Lung microvascular endothelial cell (primary cell): ENCODE data around the gene TUBA1C. TPM values are rescaled to one million over a fixed set of nuclear protein-coding genes. Genes with fewer than 3 reads are reported as not detected.

Source experiments
- DNase-seq, 2 donors: peaks; one replicate each; pipeline versions ENCODE4 v3.0.0 to v3.0.0-alpha.2; 2010; ENCODE audit warnings: low read depth in 2 of 2
- total RNA-seq: library from RNA; depleted of rRNA; stranded (reverse); fragments of >200 nt; gene quantifications from 2 replicates; pipeline ENCODE4 v1.2.1, GENCODE V29; 2014

Gene TUBA1C
- total RNA-seq, 1 donor from 2014 or later: 87.5 TPM

GRCh38 chr12:49283541-49284429, 18.9 kb downstream of the TUBA1C start:
- DNase-seq: no peak

DNA sequence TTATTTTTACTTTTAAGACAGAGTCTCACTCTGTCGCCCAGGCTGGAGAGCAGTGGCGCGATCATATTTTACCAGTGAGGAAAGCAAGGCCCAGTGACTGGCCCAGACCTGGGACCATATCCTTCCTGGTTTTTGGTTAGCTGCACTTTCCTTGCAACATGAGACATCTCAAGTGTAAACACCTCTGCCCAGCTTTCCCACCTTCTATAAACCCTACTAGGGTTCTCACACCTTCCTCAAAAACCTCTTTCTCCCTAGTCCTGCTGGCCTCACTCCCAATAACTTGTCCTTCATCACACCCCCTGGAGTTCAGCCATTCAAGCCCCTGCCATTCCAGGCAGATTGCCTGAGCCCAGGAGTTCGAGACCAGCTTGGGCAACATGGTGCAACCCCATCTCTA, 19.8 kb downstream of the TUBA1C start:
- no peak for DNase-seq

DNA sequence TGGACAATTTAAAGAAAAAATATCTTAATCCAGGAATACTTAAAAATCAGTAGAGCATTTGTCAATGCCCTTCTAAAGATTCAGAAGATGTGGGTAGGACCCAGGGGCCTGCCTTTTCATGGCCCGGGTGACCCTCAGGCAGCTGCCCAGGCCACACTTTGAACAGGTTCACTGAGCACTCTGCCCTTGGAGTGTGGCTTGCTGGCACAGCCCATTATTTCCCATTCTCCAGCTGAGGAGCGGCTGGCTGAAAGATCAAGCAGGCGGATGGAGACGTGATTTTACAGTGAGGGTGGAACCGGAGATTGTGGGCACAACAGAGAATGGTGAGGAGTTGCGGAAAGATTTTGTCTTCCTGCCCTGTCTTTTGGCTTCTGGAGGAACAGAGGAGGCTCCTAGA, 23.0 kb downstream of the TUBA1C start:
- DNase-seq: no peak

- DNase-seq: peak; percentile 65 to 72
Observed at GRCh38 chr12:49288412-49288853, 23.6 kb downstream of the TUBA1C start.

DNA sequence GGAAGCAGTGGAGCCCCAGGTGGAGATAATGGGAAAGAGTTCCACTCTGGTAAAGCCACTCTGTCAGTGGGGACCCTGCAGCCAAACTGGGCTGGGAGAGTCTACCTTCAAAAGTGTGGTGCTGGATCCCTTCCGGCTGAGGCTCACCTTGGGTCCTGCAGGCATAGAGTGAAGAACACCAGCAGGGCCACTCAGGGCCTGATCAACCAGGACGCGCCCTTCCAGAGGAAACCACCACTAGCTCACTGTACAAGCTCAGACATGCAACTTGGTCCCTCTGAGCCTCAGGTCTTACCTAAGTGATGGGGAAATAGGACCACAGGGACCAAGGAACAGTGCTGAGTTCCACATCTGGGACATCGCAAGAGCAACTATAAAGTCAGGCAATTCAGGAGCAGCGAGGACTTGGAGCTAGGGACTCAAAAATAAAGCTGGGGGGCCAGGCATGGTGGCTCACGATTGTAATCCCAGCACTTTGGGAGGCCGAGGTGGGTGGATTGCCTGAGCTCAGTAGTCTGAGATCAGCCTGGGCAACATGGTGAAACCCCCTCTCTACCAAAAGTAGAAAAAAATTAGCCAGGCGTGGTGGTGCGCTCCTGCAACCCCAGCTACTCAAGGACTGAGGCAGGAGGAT, 24.2 kb downstream of the TUBA1C start:
- DNase-seq: no peak

DNA sequence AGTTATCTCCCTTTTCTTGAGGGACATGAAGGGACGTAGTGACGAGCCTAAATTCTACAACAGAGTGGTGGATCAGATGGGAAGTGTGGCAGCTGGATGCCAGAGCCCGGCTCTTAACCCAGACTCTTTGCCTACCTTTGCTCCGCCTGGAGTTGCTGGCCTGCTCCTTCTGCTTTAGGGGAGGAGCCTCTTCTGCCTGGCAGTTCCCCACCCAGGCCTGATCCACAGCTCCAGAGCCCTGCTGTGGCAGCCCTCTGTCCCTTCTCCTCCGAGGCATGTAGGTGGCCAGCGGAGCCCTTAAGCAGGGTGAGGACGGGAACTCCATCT, 27.8 kb downstream of the TUBA1C start:
- no peak for DNase-seq

DNA sequence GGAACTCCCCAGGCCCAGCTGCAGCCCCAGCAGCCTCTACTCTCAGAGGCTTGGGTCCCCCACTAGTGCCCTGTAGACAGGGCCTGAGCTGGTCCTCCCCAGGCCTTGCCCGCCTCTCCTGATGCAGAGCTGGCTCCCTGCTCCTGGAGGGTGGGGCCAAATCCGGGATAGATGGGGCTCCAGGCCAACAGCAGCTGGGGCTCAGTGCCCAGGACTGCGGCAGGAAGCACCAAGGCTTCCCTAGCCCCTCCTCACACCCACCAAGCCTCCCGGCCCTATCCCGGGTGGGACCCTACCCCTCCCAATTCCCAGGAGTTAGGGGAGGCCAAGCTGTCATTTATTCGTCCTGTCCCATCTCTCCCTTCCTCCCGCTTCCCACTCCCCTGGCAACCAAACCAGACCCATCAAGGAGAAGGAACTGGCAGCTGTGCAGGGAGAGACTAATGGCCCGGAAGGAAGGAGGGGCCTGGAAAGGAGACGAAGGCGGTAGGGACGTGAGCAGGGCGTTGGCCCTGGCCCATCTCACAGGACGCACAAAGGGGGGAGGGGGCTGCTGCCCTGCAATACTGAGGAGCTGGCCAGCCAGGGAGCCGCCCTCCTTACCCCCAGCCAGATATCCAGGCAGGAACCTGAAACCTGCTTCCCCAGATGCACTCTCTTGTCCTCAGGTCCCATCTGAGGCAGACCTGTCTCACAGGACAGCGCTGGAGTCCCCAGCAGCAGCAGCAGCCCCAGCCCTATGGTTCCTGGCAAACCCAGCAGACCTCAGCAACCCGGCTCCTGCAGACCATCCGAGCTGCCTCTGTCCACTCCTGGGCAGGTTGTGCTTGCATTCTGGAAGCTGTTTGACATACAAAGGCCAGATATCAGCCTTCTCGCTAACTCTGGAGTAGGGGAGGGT, 28.4 kb downstream of the TUBA1C start:
- no peak for DNase-seq

DNA sequence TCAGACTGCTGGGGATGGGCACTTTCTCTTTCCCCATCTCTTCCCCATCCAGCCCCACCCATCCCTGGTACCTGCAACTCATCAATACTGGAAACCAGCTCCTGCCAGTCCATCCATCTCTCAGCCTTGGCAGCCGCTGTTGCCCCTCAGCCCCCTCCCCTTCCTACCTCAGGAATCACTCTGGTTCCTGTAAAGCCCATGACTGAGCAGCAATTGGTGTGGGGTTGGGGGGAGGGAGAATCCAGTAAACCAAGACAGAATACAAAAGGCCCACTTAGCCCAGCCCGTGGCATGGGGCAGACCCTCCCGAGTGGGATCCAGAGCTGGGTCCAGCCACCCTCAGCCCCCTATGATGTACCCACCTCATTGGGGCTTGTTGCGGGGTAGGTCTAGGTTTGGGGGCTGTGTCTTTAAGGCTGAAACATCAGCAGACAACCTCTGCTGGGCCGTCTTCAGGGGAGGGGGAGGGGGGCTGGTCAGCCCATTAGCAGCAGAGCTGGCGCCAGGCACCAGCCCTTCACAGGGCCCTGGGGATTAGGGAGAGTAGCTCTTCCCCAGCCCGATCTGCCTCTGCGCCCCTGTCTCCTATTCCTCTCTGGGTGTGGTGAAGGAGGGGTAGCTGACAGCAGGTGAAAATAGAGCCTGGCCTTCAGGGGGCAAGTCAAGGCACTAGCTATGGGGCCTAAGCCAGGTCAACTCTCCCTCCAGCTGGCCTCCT, 29.4 kb downstream of the TUBA1C start:
- DNase-seq: no peak

GRCh38 chr12:49294804-49295081, 29.9 kb downstream of the TUBA1C start:
- DNase-seq: no peak

GRCh38 chr12:49295082-49295936, 30.4 kb downstream of the TUBA1C start, which contains the start of gene PRPH:
Gene PRPH (plus strand): TSS chr12:49295147. CDS start chr12:49295201, 54 bp downstream.
- DNase-seq: peak in 1 of 2 donors; percentile 28

DNA sequence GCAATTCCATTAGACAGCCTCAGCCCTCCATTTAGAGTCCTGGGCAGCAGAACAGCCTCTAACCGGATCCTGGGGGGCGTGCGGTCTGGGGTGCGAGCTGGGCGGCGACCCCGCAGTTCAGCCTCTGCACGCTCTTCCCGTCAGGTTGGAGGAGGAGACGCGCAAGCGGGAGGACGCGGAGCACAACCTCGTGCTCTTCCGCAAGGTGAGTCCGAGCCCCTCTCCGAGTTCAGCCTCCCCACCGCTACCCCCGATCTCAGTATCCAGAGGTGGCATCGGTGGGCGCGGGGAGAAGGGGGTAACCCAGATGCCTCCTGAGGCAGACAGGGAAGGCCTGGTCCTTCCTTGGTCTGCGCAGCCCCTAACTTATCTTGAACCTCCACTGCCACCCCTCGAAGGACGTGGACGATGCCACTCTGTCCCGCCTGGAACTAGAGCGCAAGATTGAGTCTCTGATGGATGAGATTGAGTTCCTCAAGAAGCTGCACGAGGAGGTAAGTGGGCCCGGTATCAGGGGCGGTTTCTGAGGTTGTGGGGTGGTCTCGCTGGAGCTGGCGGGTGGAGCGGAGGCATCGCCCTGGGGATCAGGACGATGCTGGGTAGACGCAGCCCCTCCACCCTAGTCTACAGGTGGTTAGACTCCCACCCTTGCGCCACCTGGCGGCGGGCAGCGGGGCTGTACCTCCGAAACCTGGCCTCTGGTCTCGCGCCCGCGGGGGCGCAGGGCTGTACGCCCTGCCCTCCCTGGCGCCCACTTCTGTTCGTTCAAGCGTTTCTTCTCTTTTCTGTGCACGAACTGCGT, 31.4 kb downstream of the TUBA1C start:
- peak; percentile 35 to 58 for DNase-seq

GRCh38 chr12:49296836-49297694, 32.2 kb downstream of the TUBA1C start:
- DNase-seq: no peak

DNA sequence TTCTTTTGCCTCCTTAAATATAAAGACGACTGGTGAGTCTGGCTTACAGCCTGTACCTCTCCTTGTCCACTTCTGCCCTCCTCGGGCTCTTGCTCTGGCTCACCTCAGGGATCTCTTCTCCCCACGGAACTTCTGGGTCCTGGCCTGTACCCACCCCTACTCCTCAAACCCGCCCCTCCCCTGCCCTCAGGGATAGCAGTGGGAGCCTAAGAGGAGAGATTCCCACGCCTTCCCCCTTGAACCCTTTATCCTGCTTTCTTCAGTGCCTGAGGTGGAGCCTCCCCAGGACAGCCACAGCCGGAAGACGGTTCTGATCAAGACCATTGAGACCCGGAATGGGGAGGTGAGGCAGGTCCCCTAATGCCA, 32.8 kb downstream of the TUBA1C start:
- DNase-seq: no peak

GRCh38 chr12:49298160-49298559, 33.3 kb downstream of the TUBA1C start:
- no peak for DNase-seq

GRCh38 chr12:49301760-49302159, 36.9 kb downstream of the TUBA1C start:
- DNase-seq: no peak

- DNase-seq: no peak
Observed at GRCh38 chr12:49304161-49304560, 39.3 kb downstream of the TUBA1C start.

GRCh38 chr12:49305762-49306510, 41.1 kb downstream of the TUBA1C start:
- DNase-seq: no peak

GRCh38 chr12:49309386-49309785, 44.5 kb downstream of the TUBA1C start:
- DNase-seq: no peak
